Motor neuron (in vitro differentiated cells): ENCODE results near the gene MAGEB6. TPM values are rescaled to one million over a fixed set of nuclear protein-coding genes. Genes with fewer than 3 reads are reported as not detected.
A peak's percentile ranks its signal among the peaks of the same experiment; 100 is the strongest.
"Not testable (repeated sequence)": the region's sequence is repeated elsewhere in the genome, so short reads cannot be mapped to it uniquely, and the experiment has no call there.

Experiments used
- ATAC-seq, 8 experiments: fragments of 200-7000 bp; cut with Tn5 transposase; replicated peaks in 6 of 8; 2 replicates each; pipeline ENCODE4 v1.8.0; 2021; ENCODE audit warnings: mild to moderate bottlenecking in 8 of 8, moderate library complexity in 8 of 8
- H3K27ac ChIP-seq, 2 donors: fragments of 250-450 bp; sonication (Bioruptor Pico); 2 replicates each; pipeline ENCODE4 v1.9.0; 2021; ENCODE audit warnings: antibody characterized with exemption in 2 of 2, mild to moderate bottlenecking in 2 of 2, moderate library complexity in 1 of 2
- H3K4me1 ChIP-seq, 2 donors: fragments of 250-450 bp; sonication (Bioruptor Pico); replicated peaks in 1 of 2; 2 replicates each; pipeline ENCODE4 v1.6.1; 2021; ENCODE audit warnings: antibody characterized with exemption in 2 of 2, mild to moderate bottlenecking in 2 of 2, moderate library complexity in 1 of 2
- H3K4me3 ChIP-seq, 5 donors: fragments of 250-450 bp; sonication (Bioruptor Pico); 2 replicates each; pipeline ENCODE4 v1.9.0; 2021; ENCODE audit warnings: antibody characterized with exemption in 5 of 5, mild to moderate bottlenecking in 5 of 5, moderate library complexity in 4 of 5
- WGBS, 10 experiments: fragments of 450-650 bp; shearing (Covaris generic); methylation state at CpG; one replicate each; pipeline ENCODE4 v1.0.0; 2022; 5-methylcytosine and 5-hydroxymethylcytosine counted together
- in situ Hi-C, 9 experiments: fragments of 400-800 bp; cut with MboI; loops; one replicate each; pipeline ENCODE4 v1.15.0; 2021; ENCODE audit warnings: low sequenced_read_pairs in 9 of 9, low pct_unique_long_range_greater_than_20kb in 2 of 9; ENCODE audit not compliant: unreplicated experiment in 9 of 9
- total RNA-seq, 8 experiments: library from RNA; unstranded; fragments of 300-600 nt; gene quantifications; 2 replicates each; pipeline versions ENCODE4 v1.2.3 to v1.2.4, GENCODE V29; 2022

The MAGEB6 gene
- under 1 TPM in 2 of 8 experiments, not detected in 6; 0.09 to 0.28 TPM for total RNA-seq

- Histone ChIP-seq H3K27ac (no peak within 1 kb of the TSS), H3K4me3 (no peak within 1 kb of the TSS), H3K4me1 (no peaks in the 10 kb centered on the region)
- ATAC-seq, result no peak
- 65% methylated on average over 5 of the region's 17 CpGs; no CpG with 5 or more reads in 9 of the 10 experiments for WGBS, 10 experiments
- in situ Hi-C loops, result no loop called here
Measured at GRCh38 chrX:26192204-26192603, at the start of gene MAGEB6. Gene MAGEB6 (plus strand): TSS chrX:26192440. CDS start chrX:26193847, 1,407 bp downstream.

GRCh38 chrX:26146024-26146423 is 46.2 kb upstream of the MAGEB6 start:
- WGBS, 10 experiments, result 20 to 83% (median 60%) methylated on average over 1 of the region's 2 CpGs; no CpG with 5 or more reads in 7 of the 10 experiments
- Histone ChIP-seq H3K4me3 (no peak overlapping the region), H3K27ac (no peak overlapping the region), H3K4me1 (no peaks in the 10 kb centered on the region)
- in situ Hi-C loops, result no loop called here
- ATAC-seq, result no peak

- in situ Hi-C loops, result no loop called here
Measured at GRCh38 chrX:26160301-26160700, 31.9 kb upstream of the MAGEB6 start, which contains the start of gene MAGEB6B. Gene MAGEB6B (plus strand): TSS chrX:26160601. CDS start chrX:26160601, 0 bp downstream.

GRCh38 chrX:26203561-26203960 is 11.3 kb downstream of the MAGEB6 start:
- no peak overlapping the region for H3K4me3 ChIP-seq
- in situ Hi-C loops, result no loop called here
- no peaks in the 10 kb centered on the region for H3K4me1 ChIP-seq
- no peak overlapping the region for H3K27ac ChIP-seq
- ATAC-seq, result no peak

More at GRCh38 chrX:26160301-26160700, 31.9 kb upstream of the MAGEB6 start, which contains the start of gene MAGEB6B:
- 77% methylated on average over 6 of the region's 10 CpGs; no CpG with 5 or more reads in 9 of the 10 experiments for WGBS, 10 experiments
- Histone ChIP-seq H3K4me1 (no peaks in the 10 kb centered on the region), H3K27ac (no peak within 1 kb of the TSS), H3K4me3 (no peak within 1 kb of the TSS)
- ATAC-seq, result no peak

- in situ Hi-C loops, H3K27ac ChIP-seq, ATAC-seq, H3K4me1 ChIP-seq, H3K4me3 ChIP-seq: not testable (repeated sequence)
- WGBS, 10 experiments, result 60% methylated on average over 2 of the region's 27 CpGs; no CpG with 5 or more reads in 9 of the 10 experiments
Measured at GRCh38 chrX:26204717-26205116, 12.5 kb downstream of the MAGEB6 start.

- ATAC-seq, result no peak
- 17 to 83% (median 25%) methylated on average over 1 to 3 of the region's 3 CpGs; no CpG with 5 or more reads in 7 of the 10 experiments for WGBS, 10 experiments
- in situ Hi-C loops, result no loop called here
- Histone ChIP-seq H3K4me3 (no peak overlapping the region), H3K4me1 (no peaks in the 10 kb centered on the region), H3K27ac (no peak overlapping the region)
Measured at GRCh38 chrX:26208012-26208411, 15.8 kb downstream of the MAGEB6 start.

GRCh38 chrX:26215869-26216268 is 23.6 kb downstream of the MAGEB6 start, which contains the start of gene MAGEB5:
Gene MAGEB5 (plus strand): TSS chrX:26216169. CDS start chrX:26217302, 1,133 bp downstream.
- in situ Hi-C loops, result no loop called here
- H3K27ac ChIP-seq, result no peak within 1 kb of the TSS
- no peak within 1 kb of the TSS for H3K4me3 ChIP-seq
- no peaks in the 10 kb centered on the region for H3K4me1 ChIP-seq
- no peak for ATAC-seq
- WGBS, 10 experiments, result 0 to 80% (median 12%) methylated on average over 1 to 4 of the region's 5 CpGs; no CpG with 5 or more reads in 6 of the 10 experiments

- H3K4me3 ChIP-seq, result no peak overlapping the region
- 0 to 60% (median 40%) methylated on average over 1 to 3 of the region's 7 CpGs; no CpG with 5 or more reads in 5 of the 10 experiments for WGBS, 10 experiments
- H3K4me1 ChIP-seq, result no peaks in the 10 kb centered on the region
- H3K27ac ChIP-seq, result no peak overlapping the region
- peak in 5 of 8 experiments; percentile 22 to 76 (median 46) for ATAC-seq
- in situ Hi-C loops, result no loop called here
Measured at GRCh38 chrX:26219351-26219750, 27.1 kb downstream of the MAGEB6 start.

- WGBS, 10 experiments, result 0 to 100% (median 17%) methylated on average over 1 of the region's 1 CpG; no CpG with 5 or more reads in 5 of the 10 experiments
- Histone ChIP-seq H3K4me3 (no peak overlapping the region), H3K27ac (no peak overlapping the region), H3K4me1 (no peaks in the 10 kb centered on the region)
- in situ Hi-C loops, result no loop called here
- no peak for ATAC-seq
Measured at GRCh38 chrX:26234177-26234576, 41.9 kb downstream of the MAGEB6 start.

Other genes starting within 250 kb of the MAGEB6 start
- gene MAGEB18, start 54.1 kb upstream of the MAGEB6 start, total RNA-seq, result not detected
- not detected for gene MAGEB6B, start 31.8 kb upstream of the MAGEB6 start, total RNA-seq
- gene MAGEB5, start 23.7 kb downstream of the MAGEB6 start, total RNA-seq, result not detected